Measurements from ENCODE around the gene ZXDC. TPM values are rescaled to one million over a fixed set of nuclear protein-coding genes. Genes with fewer than 3 reads are reported as not detected.

The ZXDC gene
- total RNA-seq, 1 donor from 2014 or later = 36.8 TPM

DNA sequence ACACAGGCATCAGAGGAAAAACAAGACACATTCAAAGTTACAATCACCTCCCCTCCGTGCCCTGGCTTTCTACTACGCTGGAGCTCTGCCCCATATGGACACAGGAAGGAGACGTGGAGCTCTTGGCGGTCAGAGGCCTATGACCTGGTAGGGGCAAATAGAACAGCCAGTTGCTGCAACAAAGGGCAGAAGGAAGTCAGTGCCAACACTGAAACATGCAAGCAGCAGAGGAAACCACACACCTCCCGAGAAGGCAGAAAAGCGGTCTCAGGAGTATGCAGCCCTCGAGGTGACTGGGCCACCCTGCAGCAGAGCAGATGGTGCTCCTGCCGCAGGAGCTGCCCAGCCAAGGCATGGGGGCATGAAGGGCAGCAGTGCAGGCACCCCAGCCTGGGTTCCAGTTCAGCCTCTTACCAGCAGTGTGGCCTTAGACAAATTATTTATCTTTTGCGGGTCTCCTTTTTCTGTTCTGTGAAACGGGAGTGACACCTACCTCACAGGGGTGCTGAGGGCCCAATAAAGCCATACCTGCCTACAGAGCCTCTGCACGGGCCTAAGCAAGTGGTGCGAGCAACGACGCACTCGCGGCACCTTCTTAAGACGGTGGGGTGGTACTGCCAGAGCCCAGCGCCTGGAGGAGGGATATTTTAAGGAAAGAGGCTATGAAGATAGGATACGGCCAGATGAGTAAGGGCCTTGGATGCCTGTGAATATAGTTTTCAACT, 8.6 kb downstream of the ZXDC start:
- Histone ChIP-seq H3K27me3 (no peaks in the 10 kb centered on the region), H3K4me3 (no peak overlapping the region), H3K27ac (no peak overlapping the region), H3K4me1 (peaks cover 20% of the 10 kb centered on the region), H3K36me3 (peaks cover 5 to 90% of the 10 kb centered on the region in 2 donors), H3K9me3 (no peaks in the 10 kb centered on the region)
- DNase-seq (ENCODE audit: extremely low spot score in 2 of 2) = no peak
- intact Hi-C loops (cut with DNase I) = no loop called here
- TF ChIP-seq, protein P1, sequence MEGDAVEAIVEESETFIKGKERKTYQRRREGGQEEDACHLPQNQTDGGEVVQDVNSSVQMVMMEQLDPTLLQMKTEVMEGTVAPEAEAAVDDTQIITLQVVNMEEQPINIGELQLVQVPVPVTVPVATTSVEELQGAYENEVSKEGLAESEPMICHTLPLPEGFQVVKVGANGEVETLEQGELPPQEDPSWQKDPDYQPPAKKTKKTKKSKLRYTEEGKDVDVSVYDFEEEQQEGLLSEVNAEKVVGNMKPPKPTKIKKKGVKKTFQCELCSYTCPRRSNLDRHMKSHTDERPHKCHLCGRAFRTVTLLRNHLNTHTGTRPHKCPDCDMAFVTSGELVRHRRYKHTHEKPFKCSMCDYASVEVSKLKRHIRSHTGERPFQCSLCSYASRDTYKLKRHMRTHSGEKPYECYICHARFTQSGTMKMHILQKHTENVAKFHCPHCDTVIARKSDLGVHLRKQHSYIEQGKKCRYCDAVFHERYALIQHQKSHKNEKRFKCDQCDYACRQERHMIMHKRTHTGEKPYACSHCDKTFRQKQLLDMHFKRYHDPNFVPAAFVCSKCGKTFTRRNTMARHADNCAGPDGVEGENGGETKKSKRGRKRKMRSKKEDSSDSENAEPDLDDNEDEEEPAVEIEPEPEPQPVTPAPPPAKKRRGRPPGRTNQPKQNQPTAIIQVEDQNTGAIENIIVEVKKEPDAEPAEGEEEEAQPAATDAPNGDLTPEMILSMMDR (IDR thresholded peaks at IDR 0.05) = no peak
- no peak for TF ChIP-seq POLR2AphosphoS5 (IDR thresholded peaks at IDR 0.05; ENCODE audit: insufficient read depth in 1 of 2, low read depth in 1 of 2)
- no peak for TF ChIP-seq POLR2A (IDR thresholded peaks at IDR 0.05)

DNA sequence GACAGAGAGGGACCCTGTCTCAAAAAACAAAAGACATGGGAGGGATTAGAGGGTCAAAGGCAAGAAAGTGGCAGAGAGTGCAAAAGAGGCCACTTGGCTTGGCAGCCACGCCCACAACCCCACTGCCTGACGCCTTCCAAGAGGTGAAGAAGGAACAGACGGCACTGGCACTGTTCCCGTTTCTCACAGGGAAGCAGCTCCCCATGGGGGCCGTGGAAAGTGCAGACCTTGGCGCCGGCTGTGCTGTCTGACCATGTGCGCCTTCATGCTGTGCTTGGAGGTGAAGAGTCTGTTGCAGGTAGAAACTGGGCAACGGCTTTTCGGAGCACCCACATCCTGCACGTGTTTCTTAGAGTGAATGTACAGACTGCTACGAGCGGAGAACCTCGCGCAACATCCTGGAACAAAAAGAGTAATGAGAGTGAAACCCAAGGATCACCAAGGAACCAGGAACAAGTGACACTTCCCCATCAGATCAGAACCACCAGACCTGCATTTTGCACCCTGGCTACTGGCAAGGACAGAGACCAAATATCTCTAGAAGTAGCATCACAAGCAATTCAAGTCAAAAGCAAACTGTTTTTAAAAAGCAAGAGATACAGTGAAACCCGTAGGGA, 9.7 kb downstream of the ZXDC start:
- DNase-seq (ENCODE audit: extremely low spot score in 2 of 2) = no peak
- TF ChIP-seq POLR2AphosphoS5 (IDR thresholded peaks at IDR 0.05; ENCODE audit: insufficient read depth in 1 of 2, low read depth in 1 of 2) = no peak
- TF ChIP-seq, protein P1 (IDR thresholded peaks at IDR 0.05) = no peak
- TF ChIP-seq POLR2A (IDR thresholded peaks at IDR 0.05) = no peak
- intact Hi-C loops (cut with DNase I) = no loop called here
- peaks cover 5 to 95% of the 10 kb centered on the region in 2 donors for H3K36me3 ChIP-seq
- no peaks in the 10 kb centered on the region for H3K9me3 ChIP-seq
- H3K27me3 ChIP-seq = no peaks in the 10 kb centered on the region
- no peak overlapping the region for H3K4me3 ChIP-seq
- H3K4me1 ChIP-seq = peaks cover 10% of the 10 kb centered on the region
- H3K27ac ChIP-seq = no peak overlapping the region

DNA sequence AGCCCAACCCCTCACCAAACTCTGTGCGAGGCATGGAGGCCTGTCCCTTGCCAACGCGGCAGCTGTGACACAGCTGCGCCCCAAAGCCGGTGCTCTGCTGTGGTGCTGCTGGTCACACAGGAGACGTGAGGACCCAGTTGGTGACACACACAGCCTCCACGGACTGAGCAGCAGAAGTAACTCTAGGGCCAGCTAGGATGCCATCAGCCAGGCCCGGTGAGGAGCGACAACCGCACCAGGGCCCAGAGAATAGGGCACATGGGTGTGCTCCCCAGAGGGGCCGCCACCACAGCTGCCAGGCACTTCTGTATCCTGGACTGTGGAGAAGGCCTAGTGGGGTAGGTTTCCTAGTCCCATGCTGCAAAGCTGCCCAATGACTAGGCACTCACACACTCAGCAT, 10.7 kb downstream of the ZXDC start:
- TF ChIP-seq, protein P1 (IDR thresholded peaks at IDR 0.05) = no peak
- TF ChIP-seq POLR2A (IDR thresholded peaks at IDR 0.05) = no peak
- no peak for TF ChIP-seq POLR2AphosphoS5 (IDR thresholded peaks at IDR 0.05; ENCODE audit: insufficient read depth in 1 of 2, low read depth in 1 of 2)
- Histone ChIP-seq H3K27me3 (no peaks in the 10 kb centered on the region), H3K27ac (no peak overlapping the region), H3K4me3 (no peak overlapping the region), H3K9me3 (no peaks in the 10 kb centered on the region), H3K4me1 (peaks cover 6% of the 10 kb centered on the region), H3K36me3 (peaks cover 4 to 95% of the 10 kb centered on the region in 2 donors)
- no peak for DNase-seq (ENCODE audit: extremely low spot score in 2 of 2)
- intact Hi-C loops (cut with DNase I) = no loop called here

DNA sequence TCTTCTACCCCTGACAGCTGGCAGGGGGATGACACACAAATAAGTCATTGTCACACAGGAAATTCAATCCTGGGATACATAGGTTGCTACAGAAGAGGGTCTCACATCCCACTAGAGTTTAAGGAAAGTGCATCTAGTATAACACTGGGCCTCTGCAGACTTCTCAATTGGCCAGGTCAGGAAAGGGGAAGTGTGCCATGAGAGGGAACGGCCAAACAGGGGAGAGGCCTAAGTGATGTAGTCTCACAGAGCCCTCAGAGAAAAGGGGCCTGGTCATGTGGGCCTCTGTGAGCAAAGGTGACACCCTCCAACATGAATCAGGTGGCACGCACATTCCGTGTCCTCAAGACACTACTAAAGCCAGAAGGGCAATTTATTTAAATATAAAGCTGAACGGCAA, 11.2 kb downstream of the ZXDC start:
- H3K36me3 ChIP-seq = peaks cover 0 to 95% of the 10 kb centered on the region in 2 donors
- no peak overlapping the region for H3K27ac ChIP-seq
- TF ChIP-seq POLR2AphosphoS5 (IDR thresholded peaks at IDR 0.05; ENCODE audit: insufficient read depth in 1 of 2, low read depth in 1 of 2) = no peak
- TF ChIP-seq, protein P1 (IDR thresholded peaks at IDR 0.05) = no peak
- no peak for TF ChIP-seq POLR2A (IDR thresholded peaks at IDR 0.05)
- peaks cover 6% of the 10 kb centered on the region for H3K4me1 ChIP-seq
- DNase-seq (ENCODE audit: extremely low spot score in 2 of 2) = no peak
- H3K9me3 ChIP-seq = no peaks in the 10 kb centered on the region
- H3K4me3 ChIP-seq = no peak overlapping the region
- intact Hi-C loops (cut with DNase I) = no loop called here
- no peaks in the 10 kb centered on the region for H3K27me3 ChIP-seq

DNA sequence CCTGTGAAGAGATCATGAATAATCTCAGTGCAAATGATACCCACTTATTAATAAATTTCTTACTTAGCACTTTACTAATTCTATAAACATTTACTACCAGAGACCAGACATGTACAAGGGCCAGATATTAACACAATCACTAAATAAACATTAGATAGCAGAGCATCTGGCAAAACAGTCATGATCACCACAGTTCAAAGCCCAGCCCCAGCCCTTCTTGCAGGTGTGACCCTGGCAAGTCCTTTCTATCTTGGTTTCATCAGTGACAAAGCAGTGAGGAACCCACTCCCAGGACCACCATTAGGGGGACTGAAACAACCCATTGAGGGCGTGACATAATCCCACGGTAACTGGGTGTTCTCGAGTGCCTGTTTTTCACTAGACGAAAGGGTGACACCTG, 11.6 kb downstream of the ZXDC start:
- no peak for DNase-seq (ENCODE audit: extremely low spot score in 2 of 2)
- Histone ChIP-seq H3K4me1 (peaks cover 6% of the 10 kb centered on the region), H3K4me3 (no peak overlapping the region), H3K36me3 (peaks cover 0 to 95% of the 10 kb centered on the region in 2 donors), H3K27me3 (no peaks in the 10 kb centered on the region), H3K27ac (no peak overlapping the region), H3K9me3 (no peaks in the 10 kb centered on the region)
- intact Hi-C loops (cut with DNase I) = no loop called here
- no peak for TF ChIP-seq POLR2A (IDR thresholded peaks at IDR 0.05)
- TF ChIP-seq, protein P1 (IDR thresholded peaks at IDR 0.05) = no peak
- no peak for TF ChIP-seq POLR2AphosphoS5 (IDR thresholded peaks at IDR 0.05; ENCODE audit: insufficient read depth in 1 of 2, low read depth in 1 of 2)
